Hepatocyte (in vitro differentiated cells): ENCODE results near the gene FFAR3. TPM values are rescaled to one million over a fixed set of nuclear protein-coding genes. Genes with fewer than 3 reads are reported as not detected.

ENCODE experiments used
- DNase-seq: peaks from one replicate; pipeline ENCODE4 v3.0.0-alpha.2; 2016; ENCODE audit warnings: low spot score
- H2AFZ ChIP-seq: fragments of 200-600 bp; sonication (generic); 2 replicates; pipeline ENCODE4 v1.6.0; 2016; ENCODE audit warnings: antibody characterized with exemption, mild to moderate bottlenecking
- H3K27ac ChIP-seq: fragments of 200-600 bp; sonication (generic); 2 replicates; pipeline ENCODE4 v1.5.1; 2016; ENCODE audit warnings: mild to moderate bottlenecking
- H3K27me3 ChIP-seq: fragments of 200-600 bp; sonication (generic); 2 replicates; pipeline ENCODE4 v1.6.1; 2016
- H3K36me3 ChIP-seq: fragments of 200-600 bp; sonication (generic); replicated peaks from 2 replicates; pipeline ENCODE4 v1.5.1; 2016; ENCODE audit warnings: low read depth; ENCODE audit not compliant: insufficient read depth
- H3K4me1 ChIP-seq: fragments of 200-600 bp; sonication (generic); 2 replicates; pipeline ENCODE4 v1.5.1; 2016; ENCODE audit warnings: mild to moderate bottlenecking, moderate library complexity; ENCODE audit not compliant: insufficient read depth
- H3K4me2 ChIP-seq: fragments of 200-600 bp; sonication (generic); 2 replicates; pipeline ENCODE4 v1.6.0; 2016
- H3K4me3 ChIP-seq: fragments of 200-600 bp; sonication (generic); 2 replicates; pipeline ENCODE4 v1.5.1; 2016; ENCODE audit warnings: mild to moderate bottlenecking
- H3K79me2 ChIP-seq: fragments of 200-600 bp; sonication (generic); 2 replicates; pipeline ENCODE4 v1.6.0; 2017; ENCODE audit warnings: mild to moderate bottlenecking
- H3K9me2 ChIP-seq: fragments of 200-600 bp; sonication (generic); replicated peaks from 2 replicates; pipeline ENCODE4 v1.6.0; 2017; ENCODE audit warnings: mild to moderate bottlenecking; ENCODE audit not compliant: insufficient read depth
- H3K9me3 ChIP-seq: fragments of 200-600 bp; sonication (generic); 2 replicates; pipeline ENCODE4 v1.5.1; 2016; ENCODE audit warnings: low read depth, mild to moderate bottlenecking
- H4K20me1 ChIP-seq: fragments of 200-600 bp; sonication (generic); 2 replicates; pipeline ENCODE4 v1.6.0; 2016; ENCODE audit warnings: mild to moderate bottlenecking; ENCODE audit not compliant: insufficient read depth, poor library complexity, severe bottlenecking
- CTCF ChIP-seq: fragments of 200-600 bp; sonication (generic); IDR thresholded peaks from 2 replicates; pipeline ENCODE4 v1.5.1; 2016; ENCODE audit warnings: antibody characterized with exemption, mild to moderate bottlenecking; ENCODE audit not compliant: poor library complexity
- EZH2 ChIP-seq: fragments of 200-600 bp; sonication (generic); IDR thresholded peaks from 2 replicates; pipeline ENCODE4 v1.6.1; 2016; ENCODE audit warnings: antibody characterized with exemption, mild to moderate bottlenecking, borderline replicate concordance
- EZH2phosphoT487 ChIP-seq: fragments of 200-600 bp; sonication (generic); IDR thresholded peaks from one replicate; pipeline ENCODE4 v1.6.1; 2018; ENCODE audit warnings: antibody characterized with exemption, mild to moderate bottlenecking, low read depth, moderate library complexity; ENCODE audit not compliant: unreplicated experiment, severe bottlenecking
- WGBS: methylation state at CpG from one replicate; pipeline ENCODE4 v1.1.6; 2016; ENCODE audit warnings: low lambda C conversion rate; ENCODE audit errors: missing lambda C conversion rate; 5-methylcytosine and 5-hydroxymethylcytosine counted together
- polyA plus RNA-seq: library from polyadenylated mRNA; unstranded; fragments of >200 nt; fragmentation: Nextera tagmentation; extraction: Ambion mirVana; gene quantifications from 2 replicates; pipeline ENCODE4 v1.2.1, GENCODE V29; 2016
- total RNA-seq: library from RNA; depleted of rRNA; stranded (reverse); fragments of >200 nt; gene quantifications from 2 replicates; pipeline ENCODE4 v1.2.3, GENCODE V29; 2014

Gene FFAR3
- total and polyA plus RNA-seq, 2 experiments from 2014 or later, result 0.80 TPM; not detected in 1

GRCh38 chr19:35321291-35321690 is 37.0 kb upstream of the FFAR3 start:
- no peaks in the 10 kb centered on the region for H3K36me3 ChIP-seq
- H3K27ac ChIP-seq, result no peak overlapping the region
- no peaks in the 10 kb centered on the region for H4K20me1 ChIP-seq
- H3K79me2 ChIP-seq, result no peaks in the 10 kb centered on the region
- no peaks in the 10 kb centered on the region for H3K9me3 ChIP-seq
- H3K4me2 ChIP-seq, result no peak overlapping the region
- no peak for DNase-seq
- no peaks in the 10 kb centered on the region for H3K9me2 ChIP-seq
- no peaks in the 10 kb centered on the region for H3K27me3 ChIP-seq
- no peak for TF ChIP-seq EZH2phosphoT487
- TF ChIP-seq EZH2, result no peak
- no peak for TF ChIP-seq CTCF
- no peak overlapping the region for H3K4me3 ChIP-seq
- H2AFZ ChIP-seq, result no peak overlapping the region
- H3K4me1 ChIP-seq, result peaks cover 6% of the 10 kb centered on the region
- WGBS, result 90% methylated on average over 2 of the region's 2 CpGs

- WGBS, result 94% methylated on average over 9 of the region's 9 CpGs
- H3K79me2 ChIP-seq, result no peaks in the 10 kb centered on the region
- no peak for DNase-seq
- H3K4me3 ChIP-seq, result no peak overlapping the region
- H3K4me1 ChIP-seq, result peaks cover 3% of the 10 kb centered on the region
- H3K27me3 ChIP-seq, result no peaks in the 10 kb centered on the region
- H4K20me1 ChIP-seq, result no peaks in the 10 kb centered on the region
- no peaks in the 10 kb centered on the region for H3K9me3 ChIP-seq
- no peaks in the 10 kb centered on the region for H3K36me3 ChIP-seq
- no peak overlapping the region for H3K27ac ChIP-seq
- no peak overlapping the region for H2AFZ ChIP-seq
- H3K9me2 ChIP-seq, result no peaks in the 10 kb centered on the region
- H3K4me2 ChIP-seq, result no peak overlapping the region
- TF ChIP-seq CTCF (no peak), EZH2phosphoT487 (no peak), EZH2 (no peak)
Observed at GRCh38 chr19:35322014-35322413, 36.2 kb upstream of the FFAR3 start.

GRCh38 chr19:35327642-35328041 is 30.6 kb upstream of the FFAR3 start:
- 61% methylated on average over 4 of the region's 4 CpGs for WGBS
- Histone ChIP-seq H3K9me3 (no peaks in the 10 kb centered on the region), H4K20me1 (no peaks in the 10 kb centered on the region), H3K36me3 (no peaks in the 10 kb centered on the region), H3K9me2 (no peaks in the 10 kb centered on the region), H3K4me3 (no peak overlapping the region), H3K4me1 (no peaks in the 10 kb centered on the region), H3K4me2 (no peak overlapping the region), H2AFZ (no peak overlapping the region), H3K79me2 (no peaks in the 10 kb centered on the region), H3K27ac (no peak overlapping the region), H3K27me3 (no peaks in the 10 kb centered on the region)
- TF ChIP-seq CTCF (no peak), EZH2 (no peak), EZH2phosphoT487 (no peak)
- DNase-seq, result no peak

- H3K79me2 ChIP-seq, result no peaks in the 10 kb centered on the region
- H2AFZ ChIP-seq, result no peak within 1 kb of the TSS
- no peak for DNase-seq
- no peaks in the 10 kb centered on the region for H4K20me1 ChIP-seq
- no peaks in the 10 kb centered on the region for H3K27me3 ChIP-seq
- no peak within 1 kb of the TSS for H3K4me2 ChIP-seq
- no peaks in the 10 kb centered on the region for H3K9me2 ChIP-seq
- no peak within 1 kb of the TSS for H3K4me3 ChIP-seq
- TF ChIP-seq EZH2phosphoT487, result no peak
- TF ChIP-seq CTCF, result no peak
- H3K9me3 ChIP-seq, result no peaks in the 10 kb centered on the region
- H3K36me3 ChIP-seq, result no peaks in the 10 kb centered on the region
- no peaks in the 10 kb centered on the region for H3K4me1 ChIP-seq
- 88% methylated on average over 12 of the region's 12 CpGs for WGBS
- no peak within 1 kb of the TSS for H3K27ac ChIP-seq
Observed at GRCh38 chr19:35328851-35329285, 29.4 kb upstream of the FFAR3 start, which contains the start of gene CD22. Gene CD22 (plus strand): TSS chr19:35329187. CDS start chr19:35332041, 2,854 bp downstream.
